GM20000 (cell line): ENCODE results near the gene PPM1F.

Experiments used
- DNase-seq: peaks from one replicate; pipeline ENCODE4 v3.0.0; 2012; ENCODE audit warnings: low spot score
- TF ChIP-seq, protein P1 (sequence below): IDR thresholded peaks from 2 replicates; pipeline ENCODE4 v1.5.1; 2012; ENCODE audit warnings: mild to moderate bottlenecking, control low read depth; ENCODE audit errors: extremely low read depth, missing control alignments

PPM1F gene

GRCh38 chr22:21992593-21993237, 40.1 kb upstream of the PPM1F start:
- DNase-seq: no peak

GRCh38 chr22:21991774-21992173, 39.1 kb upstream of the PPM1F start:
- peak; percentile 1 for DNase-seq

More at GRCh38 chr22:21992593-21993237, 40.1 kb upstream of the PPM1F start:
- TF ChIP-seq, protein P1, sequence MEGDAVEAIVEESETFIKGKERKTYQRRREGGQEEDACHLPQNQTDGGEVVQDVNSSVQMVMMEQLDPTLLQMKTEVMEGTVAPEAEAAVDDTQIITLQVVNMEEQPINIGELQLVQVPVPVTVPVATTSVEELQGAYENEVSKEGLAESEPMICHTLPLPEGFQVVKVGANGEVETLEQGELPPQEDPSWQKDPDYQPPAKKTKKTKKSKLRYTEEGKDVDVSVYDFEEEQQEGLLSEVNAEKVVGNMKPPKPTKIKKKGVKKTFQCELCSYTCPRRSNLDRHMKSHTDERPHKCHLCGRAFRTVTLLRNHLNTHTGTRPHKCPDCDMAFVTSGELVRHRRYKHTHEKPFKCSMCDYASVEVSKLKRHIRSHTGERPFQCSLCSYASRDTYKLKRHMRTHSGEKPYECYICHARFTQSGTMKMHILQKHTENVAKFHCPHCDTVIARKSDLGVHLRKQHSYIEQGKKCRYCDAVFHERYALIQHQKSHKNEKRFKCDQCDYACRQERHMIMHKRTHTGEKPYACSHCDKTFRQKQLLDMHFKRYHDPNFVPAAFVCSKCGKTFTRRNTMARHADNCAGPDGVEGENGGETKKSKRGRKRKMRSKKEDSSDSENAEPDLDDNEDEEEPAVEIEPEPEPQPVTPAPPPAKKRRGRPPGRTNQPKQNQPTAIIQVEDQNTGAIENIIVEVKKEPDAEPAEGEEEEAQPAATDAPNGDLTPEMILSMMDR: no peak

DNA sequence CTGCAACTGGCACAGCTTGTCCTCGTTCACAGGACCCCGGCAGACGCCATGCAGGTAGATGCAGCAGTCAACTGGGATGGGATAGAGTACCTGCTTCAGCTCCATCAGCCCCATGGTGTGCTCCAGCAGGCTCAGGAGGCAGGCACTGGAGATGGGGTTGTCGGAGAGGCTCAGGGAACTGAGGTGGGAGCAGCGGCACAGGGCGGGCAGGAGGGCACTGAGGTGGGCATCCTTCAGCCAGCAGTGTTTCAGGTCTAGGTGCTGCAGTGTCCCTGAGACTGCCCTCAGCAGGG, 38.6 kb upstream of the PPM1F start:
- TF ChIP-seq, protein P1: no peak
- DNase-seq: no peak

More at GRCh38 chr22:21991774-21992173, 39.1 kb upstream of the PPM1F start:
- TF ChIP-seq, protein P1: no peak

- DNase-seq: no peak
- TF ChIP-seq, protein P1: no peak
Measured at GRCh38 chr22:21990445-21991303, 38.0 kb upstream of the PPM1F start.

GRCh38 chr22:21989049-21989448, 36.4 kb upstream of the PPM1F start:
- DNase-seq: no peak
- TF ChIP-seq, protein P1: no peak

GRCh38 chr22:21985214-21985613, 32.6 kb upstream of the PPM1F start:
- TF ChIP-seq, protein P1: no peak
- no peak for DNase-seq

GRCh38 chr22:21984793-21985192, 32.1 kb upstream of the PPM1F start:
- TF ChIP-seq, protein P1: peak; percentile 39
- peak; percentile 49 for DNase-seq
